Stimulated activated CD4-positive, alpha-beta T cell treated with anti-CD3 and anti-CD28 coated beads, Interleukin-15, amount 100 ng/mL, for 48 hours (primary cell): ENCODE data around the gene PSMD5.

Experiments used
- DNase-seq, 2 donors: peaks; one replicate each; pipeline ENCODE4 v3.0.0-alpha.2; 2020; ENCODE audit warnings: low read depth in 2 of 2

Gene PSMD5

GRCh38 chr9:120875195-120875565, 32.5 kb upstream of the PSMD5 start:
- DNase-seq, result no peak

- no peak for DNase-seq
Measured at GRCh38 chr9:120874226-120875194, 31.8 kb upstream of the PSMD5 start.

- no peak for DNase-seq
Measured at GRCh38 chr9:120873512-120873911, 30.8 kb upstream of the PSMD5 start.

- DNase-seq, result no peak
Measured at GRCh38 chr9:120872791-120873502, 30.2 kb upstream of the PSMD5 start.

GRCh38 chr9:120870206-120870605, 27.5 kb upstream of the PSMD5 start:
- DNase-seq, result no peak

- DNase-seq, result no peak
Measured at GRCh38 chr9:120869726-120870125, 27.0 kb upstream of the PSMD5 start.

- no peak for DNase-seq
Measured at GRCh38 chr9:120869360-120869687, 26.6 kb upstream of the PSMD5 start.

GRCh38 chr9:120868676-120869359, 26.1 kb upstream of the PSMD5 start:
- peak; percentile 95 for DNase-seq

- DNase-seq, result no peak
Measured at GRCh38 chr9:120868339-120868675, 25.6 kb upstream of the PSMD5 start.

GRCh38 chr9:120867676-120868338, 25.1 kb upstream of the PSMD5 start:
- DNase-seq, result no peak

- no peak for DNase-seq
Measured at GRCh38 chr9:120866651-120867050, 23.9 kb upstream of the PSMD5 start.

- no peak for DNase-seq
Measured at GRCh38 chr9:120865809-120866208, 23.1 kb upstream of the PSMD5 start.

- DNase-seq, result no peak
Measured at GRCh38 chr9:120865176-120865575, 22.5 kb upstream of the PSMD5 start.

GRCh38 chr9:120864719-120865118, 22.0 kb upstream of the PSMD5 start:
- DNase-seq, result no peak

- no peak for DNase-seq
Measured at GRCh38 chr9:120863833-120864232, 21.1 kb upstream of the PSMD5 start.

- DNase-seq, result no peak
Measured at GRCh38 chr9:120862452-120862851, 19.7 kb upstream of the PSMD5 start.

- no peak for DNase-seq
Measured at GRCh38 chr9:120861935-120862334, 19.2 kb upstream of the PSMD5 start.

GRCh38 chr9:120860083-120860482, 17.4 kb upstream of the PSMD5 start:
- DNase-seq, result no peak

GRCh38 chr9:120859361-120859760, 16.6 kb upstream of the PSMD5 start:
- DNase-seq, result no peak

GRCh38 chr9:120857902-120858301, 15.2 kb upstream of the PSMD5 start:
- DNase-seq, result no peak

- no peak for DNase-seq
Measured at GRCh38 chr9:120857481-120857880, 14.8 kb upstream of the PSMD5 start.

- DNase-seq, result no peak
Measured at GRCh38 chr9:120856700-120857099, 14.0 kb upstream of the PSMD5 start.
